SKM-1 treated with dmso at 0.1 percent for 144 hours (cell line): ENCODE measurements around the gene USH2A.
A peak's percentile ranks its signal among the peaks of the same experiment; 100 is the strongest.

Experiments
- DNase-seq: peaks from one replicate; lab custom pipeline; 2025; ENCODE audit not compliant: unreplicated experiment; lab: John Stamatoyannopoulos, UW

Gene USH2A

DNA sequence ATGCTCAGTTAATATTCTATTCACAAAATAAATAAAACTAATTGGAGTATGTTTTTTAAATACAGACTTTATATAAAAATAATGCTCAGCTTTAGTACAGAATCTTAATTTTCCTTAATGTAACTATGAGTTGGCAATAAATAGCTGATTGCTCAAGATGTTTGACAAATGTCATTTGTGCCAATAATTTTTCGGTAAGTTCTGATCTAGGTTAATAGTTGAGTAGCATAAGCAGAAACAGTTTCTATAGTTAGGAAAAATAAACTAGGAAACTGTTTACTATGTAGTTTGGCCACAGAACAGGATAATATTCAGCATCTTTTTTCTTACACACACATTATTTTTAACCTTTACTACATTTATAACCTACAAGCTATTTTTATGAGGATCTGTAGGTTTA is 815.8 kb downstream of the USH2A start:
- DNase-seq, result no peak

DNA sequence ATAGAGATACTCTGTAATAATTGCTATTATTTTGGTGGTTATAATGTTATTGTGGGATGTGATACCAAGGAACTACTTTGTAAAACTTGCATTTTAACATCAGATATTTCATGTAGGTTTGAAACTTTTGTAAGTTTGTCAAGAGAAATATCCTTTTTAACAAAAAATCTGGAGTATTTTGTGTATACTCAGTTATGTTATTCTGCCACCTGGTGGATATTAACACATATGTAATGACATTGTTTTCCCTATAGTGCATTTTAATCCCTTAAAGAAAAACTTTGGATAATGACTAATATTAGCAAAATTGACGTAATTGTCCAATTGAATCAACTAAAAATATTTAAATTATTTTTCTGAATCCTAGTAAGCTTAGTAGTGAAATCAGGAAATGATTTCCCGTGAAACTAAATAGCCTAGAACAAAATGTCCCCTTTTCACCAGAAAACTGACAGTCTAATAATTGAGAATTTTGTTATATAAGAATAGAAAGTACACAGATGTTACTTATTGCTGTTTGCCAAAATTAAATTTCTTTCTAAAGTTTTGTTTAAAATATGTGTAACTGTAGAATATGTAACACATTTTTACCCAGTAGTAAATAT is 816.6 kb downstream of the USH2A start:
- peak; percentile 20 for DNase-seq

DNA sequence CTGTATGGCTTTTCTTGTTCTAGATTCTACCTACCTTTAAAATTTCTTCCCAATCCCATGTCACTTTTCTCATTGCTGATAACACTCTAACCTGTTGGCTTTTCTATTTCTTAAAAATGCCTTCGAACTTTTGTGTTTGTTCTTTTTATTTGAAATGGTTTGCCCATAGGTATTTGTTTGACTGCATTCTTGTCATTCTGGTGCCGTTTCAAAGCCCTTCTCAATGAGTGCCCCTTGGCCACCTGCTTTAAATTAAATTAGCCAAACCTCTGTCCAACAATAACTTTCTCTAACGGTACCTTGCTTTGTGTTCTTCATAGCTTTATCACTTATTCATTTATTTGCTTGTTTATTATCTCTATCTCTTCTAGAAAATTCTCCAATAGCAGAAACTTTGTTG is 817.2 kb downstream of the USH2A start:
- no peak for DNase-seq

- DNase-seq, result no peak
These were observed 818.1 kb downstream of the USH2A start for GRCh38 chr1:215605011-215605621.

DNA sequence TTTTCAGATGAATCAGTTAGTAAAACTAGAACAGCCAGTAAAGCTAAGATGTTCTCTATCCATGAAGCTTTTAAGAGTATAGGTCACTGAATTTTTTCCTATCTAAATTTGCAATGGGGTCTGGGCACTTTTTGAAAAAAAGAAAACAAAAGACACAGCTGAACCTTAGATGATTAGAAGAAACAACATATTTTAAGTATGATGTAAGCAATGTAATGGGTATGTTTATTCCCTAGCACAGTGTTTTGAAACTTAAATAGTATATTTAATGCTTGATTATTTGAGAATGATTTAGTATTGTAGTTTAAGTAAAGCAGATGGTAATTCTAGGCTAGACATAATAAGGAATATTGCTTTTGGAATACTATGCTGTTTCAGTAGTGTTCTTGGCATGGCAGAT is 819.9 kb downstream of the USH2A start:
- DNase-seq, result no peak

DNA sequence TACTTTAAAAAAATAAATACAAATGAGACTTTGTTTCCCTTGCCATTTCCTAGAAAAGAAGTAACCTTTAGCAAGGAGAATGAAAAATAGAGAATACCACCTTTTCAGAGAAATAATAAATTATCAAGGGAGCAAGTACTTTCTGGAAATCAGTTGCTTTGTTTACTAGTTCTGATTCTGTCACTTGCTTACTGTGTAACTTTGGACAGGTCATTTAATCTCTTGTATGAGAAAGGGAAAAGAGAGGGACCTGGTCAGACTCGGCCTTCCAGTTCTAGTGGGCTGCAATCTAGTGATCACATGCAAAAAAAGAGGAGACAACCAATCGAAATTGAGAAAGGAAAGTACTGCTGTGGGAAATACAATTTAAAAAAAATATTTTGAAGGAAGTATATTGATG is 822.0 kb downstream of the USH2A start:
- DNase-seq, result no peak

DNA sequence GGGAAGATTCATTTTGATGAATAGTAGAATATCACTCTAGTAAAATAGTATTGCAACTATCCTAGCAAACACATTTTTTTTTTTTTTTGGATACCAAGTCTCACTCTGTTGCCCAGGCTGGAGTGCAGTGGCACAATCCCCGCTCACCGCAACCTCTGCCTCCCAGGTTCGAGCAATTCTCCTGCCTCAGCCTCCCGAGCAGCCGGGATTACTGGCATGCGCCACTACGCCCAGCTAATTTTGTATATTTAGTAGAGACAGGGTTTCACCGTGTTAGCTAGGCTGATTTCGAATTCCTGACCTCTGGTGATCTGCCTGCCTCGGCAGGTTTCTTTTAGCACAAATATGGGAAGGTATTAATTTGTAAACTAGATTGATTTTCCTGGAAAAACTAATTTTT is 822.4 kb downstream of the USH2A start:
- DNase-seq, result no peak

DNA sequence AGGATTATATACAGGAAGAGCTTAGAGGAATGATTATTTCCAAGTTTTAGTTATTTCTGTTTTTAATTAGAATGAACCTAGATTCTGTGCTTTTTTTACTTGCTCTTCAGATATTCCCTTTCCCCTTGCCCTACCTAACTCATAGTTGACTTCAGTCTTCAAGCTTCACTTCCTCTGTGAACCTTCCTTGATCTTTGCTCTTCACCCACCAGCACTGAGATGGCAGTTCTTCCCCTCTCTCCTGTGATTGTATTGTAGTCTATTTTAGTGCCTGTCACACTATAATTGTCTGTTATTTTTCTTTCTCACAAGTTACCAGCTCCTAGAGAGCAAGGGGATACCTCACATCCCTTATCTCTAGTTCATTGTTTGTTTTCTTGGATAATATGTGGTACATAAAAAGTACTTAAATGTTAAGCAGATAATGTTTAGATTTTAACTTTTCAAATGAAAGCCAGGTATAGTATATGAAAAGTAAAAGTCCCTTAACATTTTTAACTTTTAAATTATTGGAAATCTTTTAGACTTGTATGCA is 822.9 kb downstream of the USH2A start:
- DNase-seq, result no peak

GRCh38 chr1:215599418-215600074 is 823.7 kb downstream of the USH2A start:
- no peak for DNase-seq

GRCh38 chr1:215597961-215598360 is 825.3 kb downstream of the USH2A start:
- no peak for DNase-seq

DNA sequence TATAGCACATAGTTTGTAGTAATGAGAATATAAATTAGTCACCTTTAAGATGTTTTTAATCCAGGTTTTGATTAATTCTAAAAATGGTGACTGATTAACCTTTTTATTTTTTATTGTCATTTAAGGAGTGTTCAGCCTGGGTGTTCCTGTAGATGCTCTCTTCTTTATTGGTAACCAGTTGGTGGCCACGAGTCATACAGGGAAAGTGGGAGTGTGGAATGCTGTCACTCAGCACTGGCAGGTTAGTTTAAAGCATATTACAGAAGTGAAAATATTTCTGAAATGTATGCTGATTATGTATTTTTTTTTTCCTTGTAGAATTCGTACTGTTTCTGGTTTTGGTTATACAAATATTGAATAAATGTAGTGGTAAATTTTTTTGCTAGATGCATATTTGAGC is 828.0 kb downstream of the USH2A start:
- DNase-seq, result no peak

DNA sequence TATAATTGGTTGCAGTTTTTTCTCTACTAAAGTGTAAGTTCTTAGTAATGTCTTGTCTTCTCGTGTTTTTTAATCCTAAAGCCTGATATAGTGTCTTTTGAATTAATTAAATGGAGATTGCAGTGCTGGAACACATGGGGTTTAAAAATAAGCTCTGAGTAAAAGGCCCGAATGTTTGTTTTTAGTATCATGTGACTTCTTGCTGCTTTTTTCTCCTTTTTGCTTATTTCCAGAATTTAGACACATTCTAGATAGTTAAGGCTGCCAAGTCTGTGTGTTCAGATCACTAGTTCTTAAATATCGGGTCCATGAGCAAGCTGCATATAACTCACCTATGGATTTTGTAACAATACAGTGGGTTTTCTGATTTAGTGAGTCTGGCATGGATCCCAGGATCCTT is 828.6 kb downstream of the USH2A start:
- DNase-seq, result no peak

- no peak for DNase-seq
These were observed 832.3 kb downstream of the USH2A start for GRCh38 chr1:215590779-215591491.

GRCh38 chr1:215589650-215590435 is 833.4 kb downstream of the USH2A start:
- no peak for DNase-seq

GRCh38 chr1:215584389-215584788 is 838.9 kb downstream of the USH2A start:
- no peak for DNase-seq

DNA sequence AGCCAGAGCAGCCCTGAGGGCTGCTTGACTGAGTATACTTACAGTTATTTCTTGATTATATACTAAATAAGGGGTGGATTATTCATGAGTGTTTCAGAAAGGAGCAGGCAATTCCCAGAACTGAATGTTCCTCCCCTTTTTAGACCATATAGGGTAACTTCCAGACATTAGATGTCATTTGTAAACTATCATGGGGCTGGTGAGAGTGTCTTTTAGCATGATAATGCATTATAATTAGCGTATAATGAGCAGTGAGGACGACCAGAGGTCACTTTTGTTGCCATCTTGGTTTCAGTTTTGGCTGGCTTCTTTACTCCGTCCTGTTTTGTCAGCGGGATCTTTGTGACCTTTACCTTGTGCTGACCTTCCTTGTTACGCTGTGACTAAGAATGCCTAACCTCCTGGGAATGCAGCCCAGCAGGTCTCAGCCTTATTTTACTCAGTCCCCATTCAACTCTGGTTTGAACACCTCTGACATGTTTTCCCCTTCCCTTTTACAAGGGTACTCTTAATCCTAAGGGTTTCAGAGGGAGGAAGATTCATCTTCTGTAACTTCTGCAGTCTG is 840.0 kb downstream of the USH2A start:
- DNase-seq, result no peak

- no peak for DNase-seq
These were observed 841.4 kb downstream of the USH2A start for GRCh38 chr1:215581896-215582295.
